ENCODE measurements around the gene CHD6.

CHD6 gene

GRCh38 chr20:41619360-41620100 is 1.4 kb upstream of the CHD6 start:
- no peak for DNase-seq

- no peak for DNase-seq
These were observed 682 bp upstream of the CHD6 start for GRCh38 chr20:41618807-41619311.

- no peak for DNase-seq
These were observed 897 bp downstream of the CHD6 start for GRCh38 chr20:41617059-41617901.

GRCh38 chr20:41616228-41616627 is 1.9 kb downstream of the CHD6 start:
- no peak for DNase-seq

- no peak for DNase-seq
These were observed 2.5 kb downstream of the CHD6 start for GRCh38 chr20:41615676-41616075.

GRCh38 chr20:41615110-41615509 is 3.1 kb downstream of the CHD6 start:
- no peak for DNase-seq

GRCh38 chr20:41613321-41613720 is 4.9 kb downstream of the CHD6 start:
- no peak for DNase-seq

GRCh38 chr20:41609474-41609873 is 8.7 kb downstream of the CHD6 start:
- DNase-seq: no peak

GRCh38 chr20:41608606-41609005 is 9.6 kb downstream of the CHD6 start:
- DNase-seq: no peak

- no peak for DNase-seq
These were observed 10.4 kb downstream of the CHD6 start for GRCh38 chr20:41607791-41608190.

GRCh38 chr20:41604002-41604401 is 14.2 kb downstream of the CHD6 start:
- DNase-seq: no peak

- no peak for DNase-seq
These were observed 16.4 kb downstream of the CHD6 start for GRCh38 chr20:41601742-41602141.

- DNase-seq: no peak
These were observed 17.1 kb downstream of the CHD6 start for GRCh38 chr20:41600926-41601631.

GRCh38 chr20:41599699-41600104 is 18.5 kb downstream of the CHD6 start:
- DNase-seq: no peak

- DNase-seq: no peak
These were observed 19.5 kb downstream of the CHD6 start for GRCh38 chr20:41598719-41599118.

GRCh38 chr20:41594514-41595322 is 23.5 kb downstream of the CHD6 start:
- no peak for DNase-seq

GRCh38 chr20:41592516-41593216 is 25.5 kb downstream of the CHD6 start:
- DNase-seq: no peak

- no peak for DNase-seq
These were observed 30.2 kb downstream of the CHD6 start for GRCh38 chr20:41587956-41588355.

- DNase-seq: no peak
These were observed 30.7 kb downstream of the CHD6 start for GRCh38 chr20:41587523-41587922.

GRCh38 chr20:41586772-41587171 is 31.4 kb downstream of the CHD6 start:
- DNase-seq: no peak

- no peak for DNase-seq
These were observed 37.8 kb downstream of the CHD6 start for GRCh38 chr20:41580350-41580749.
